ENCODE data around the gene MICAL2. TPM values are rescaled to one million over a fixed set of nuclear protein-coding genes. Genes with fewer than 3 reads are reported as not detected.

Gene MICAL2
- total and polyA plus RNA-seq, 2 of the 13 experiments (the other 11 are each of a cell fraction or from before 2014, with no cell fraction given) = 0.78 to 1.1 TPM

- no peak for TF ChIP-seq JUND (CRISPR knock-in tag; IDR thresholded peaks at IDR 0.05)
Observed at GRCh38 chr11:12182302-12182675, 71.9 kb downstream of the MICAL2 start (continued).

- TF ChIP-seq ZNF484 (CRISPR knock-in tag; IDR thresholded peaks at IDR 0.05; ENCODE audit: borderline replicate concordance, low read depth) = no peak
- no peak for TF ChIP-seq ZFAT (CRISPR knock-in tag; conservative IDR thresholded peaks at IDR 0.05)
- TF ChIP-seq ZNF263 (CRISPR knock-in tag; IDR thresholded peaks at IDR 0.05) = no peak
- no peak for TF ChIP-seq ZNF7 (CRISPR knock-in tag; IDR thresholded peaks at IDR 0.05)
- TF ChIP-seq ZNF878 (CRISPR knock-in tag; IDR thresholded peaks at IDR 0.05) = no peak
- no peak for TF ChIP-seq SP5 (CRISPR knock-in tag; IDR thresholded peaks at IDR 0.05; ENCODE audit: borderline replicate concordance, low read depth)
- no peak for TF ChIP-seq ETV6 (CRISPR knock-in tag; conservative IDR thresholded peaks at IDR 0.05)
- TF ChIP-seq ZFYVE20 (CRISPR knock-in tag; IDR thresholded peaks at IDR 0.05; ENCODE audit: borderline replicate concordance, low read depth) = no peak
- TF ChIP-seq ZNF343 (CRISPR knock-in tag; IDR thresholded peaks at IDR 0.05) = no peak
- H2AFZ ChIP-seq (ENCODE audit: low read length) = no peak overlapping the region
- intact Hi-C loops (cut with micrococcal nuclease; ENCODE audit: unreplicated experiment) (no loop called here), in situ Hi-C loops (cut with HindIII; ENCODE audit: extremely low pct_ligation_motif_present, low pct_unique_long_range_greater_than_20kb) (no loop called here)
- BruUV-seq (replicated peaks) = no TSS peak
- FAIRE-seq = no peak
- peak; percentile 73 for ATAC-seq
- no peak overlapping the region for H3K27ac ChIP-seq (ENCODE audit: extremely low read length, insufficient read depth, low read length)
- no peaks in the 10 kb centered on the region for H3K9me3 ChIP-seq (ENCODE audit: low read length)
- no peak overlapping the region for H3K4me2 ChIP-seq (ENCODE audit: low read depth, low read length)
- H3K36me3 ChIP-seq (replicated peaks in 1 of 2; ENCODE audit: control insufficient read depth in 1 of 2, insufficient read depth in 2 of 2, low read length in 2 of 2) = no peaks in the 10 kb centered on the region
- peak; percentile 58 for DNase-seq (ENCODE audit: low spot score)
- no peak overlapping the region for H3K9ac ChIP-seq (ENCODE audit: insufficient read depth, low read depth, low read length)
- 0 out of 2 replicates have a peak, but pooled peaks cover 7% of the 10 kb centered on the region for H3K4me1 ChIP-seq (ENCODE audit: insufficient read depth, low read length)
- no peaks in the 10 kb centered on the region for H3K27me3 ChIP-seq (ENCODE audit: control insufficient read depth in 1 of 2, insufficient read depth in 2 of 2, low read length in 2 of 2)
- POLR2A ChIA-PET = no interaction called here
- WGBS (ENCODE audit: low lambda C conversion rate) = 45% methylated on average over 11 of the region's 12 CpGs
- CTCF ChIA-PET (ENCODE audit: low intra/inter-chr PET ratio, low total read pairs) = no interaction called here
- no peaks in the 10 kb centered on the region for H4K20me1 ChIP-seq (ENCODE audit: insufficient read depth, low read length)
- no peak overlapping the region for H3K4me3 ChIP-seq (replicated peaks in 1 of 3; ENCODE audit: insufficient read depth in 1 of 3, low read depth in 2 of 3, low read length in 3 of 3)
- no peaks in the 10 kb centered on the region for H3K79me2 ChIP-seq (ENCODE audit: insufficient read depth, low read length)
Observed at GRCh38 chr11:12182676-12183541, 72.5 kb downstream of the MICAL2 start.
